Heart left ventricle (tissue), 16 donors: Measurements from ENCODE around the gene PIP5K1B. TPM values are rescaled to one million over a fixed set of nuclear protein-coding genes. Genes with fewer than 3 reads are reported as not detected.

Source experiments
- ATAC-seq, 4 donors: fragments of 200-7000 bp; cut with Tn5 transposase; one replicate each; pipeline ENCODE4 v1.9.1; 2020 to 2022; ENCODE audit warnings: moderate library complexity in 4 of 4, mild to moderate bottlenecking in 3 of 4, moderate number of reproducible peaks in 1 of 4
- DNase-seq, 5 donors: peaks; one replicate each; pipeline ENCODE4 v3.0.0-alpha.2; 2020
- H3K27ac ChIP-seq, 12 donors: fragments of 200-600 bp; sonication (generic) in 4 of 12; one replicate each; pipeline versions ENCODE4 v1.5.0 to v1.8.0; 2016 to 2022; ENCODE audit warnings: mild to moderate bottlenecking in 2 of 12
- H3K27me3 ChIP-seq, 9 donors: fragments of 200-600 bp; sonication (generic) in 2 of 9; one replicate each; pipeline versions ENCODE4 v1.5.1 to v1.8.0; 2016 to 2022; ENCODE audit warnings: mild to moderate bottlenecking in 3 of 9
- H3K36me3 ChIP-seq, 9 donors: fragments of 200-600 bp; sonication (generic) in 2 of 9; one replicate each; pipeline versions ENCODE4 v1.5.0 to v1.8.0; 2018 to 2022; ENCODE audit warnings: mild to moderate bottlenecking in 2 of 9
- H3K4me1 ChIP-seq, 12 donors: fragments of 200-600 bp; sonication (generic) in 4 of 12; one replicate each; pipeline versions ENCODE4 v1.5.0 to v1.8.0; 2016 to 2022; ENCODE audit warnings: mild to moderate bottlenecking in 3 of 12
- H3K4me3 ChIP-seq, 12 donors: fragments of 200-600 bp; sonication (generic) in 4 of 12; one replicate each; pipeline versions ENCODE4 v1.5.0 to v1.8.0; 2017 to 2022; ENCODE audit warnings: mild to moderate bottlenecking in 9 of 12, moderate library complexity in 4 of 12
- H3K9me3 ChIP-seq, 12 donors: fragments of 200-600 bp; sonication (generic) in 4 of 12; one replicate each; pipeline versions ENCODE4 v1.5.0 to v1.8.0; 2016 to 2022; ENCODE audit warnings: mild to moderate bottlenecking in 1 of 12
- POLR2A ChIP-seq, 2 donors: fragments of 450-650 bp; IDR thresholded peaks; one replicate each; pipeline ENCODE4 v1.6.1; 2017; ENCODE audit warnings: antibody characterized with exemption in 2 of 2, mild to moderate bottlenecking in 2 of 2, moderate library complexity in 2 of 2
- WGBS, 4 donors: extraction: QIAGEN DNeasy Blood & Tissue Kit in 2 of 4; methylation state at CpG; one replicate each; pipeline versions ENCODE4 v1.1.5 to v1.1.7; 2013 to 2018; 5-methylcytosine and 5-hydroxymethylcytosine counted together
- intact Hi-C, 10 donors: fragments of 100-400 bp; cut with DNase I; formaldehyde crosslinking; loops; one replicate each; pipeline versions ENCODE4 v1.11.1 to v1.14.2; 2022
- polyA plus RNA-seq, 2 donors: library from polyadenylated mRNA; stranded (reverse); fragments of 200-250 nt; gene quantifications; one replicate each; pipeline ENCODE4 v1.2.3, GENCODE V29; 2013
- total RNA-seq, 9 donors: library from RNA; depleted of rRNA in 2 of 9; stranded (reverse); fragments of >200 nt in 2 of 9; fragmentation: NEBNext Ultra II Directional in 3 of 9; extraction: Animal tissue kit (Norgen Biotek cat#: 25700) in 3 of 9; gene quantifications; one replicate each; pipeline versions ENCODE4 v1.1.0 to v1.2.4, GENCODE V29; 2016 to 2023
- TF ChIP-seq, protein P1 (sequence below), 12 donors: fragments of 200-600 bp; sonication (generic) in 4 of 12; IDR thresholded peaks; one replicate each; pipeline versions ENCODE4 v1.5.0 to v1.8.0; 2018 to 2022; ENCODE audit warnings: antibody characterized with exemption in 12 of 12, mild to moderate bottlenecking in 5 of 12
- donor health status: ischemic (EF 13 %, LVEDD 7.1; RV severe dilation, severe dysfunction).
- donor health status: healthy with polysubstance abuse.
- donor health status: DM: no; HTN: yes; CAD: no.
- donor health status: DM: no; HTN: no; CAD: no.
- donor health status: ischemic (EF 25% LVEDD 6.9; RV normal size, moderate dysfunction).
- donor health status: ischemic (EF 25% LVEDD 5.7; RV mildly dilated, moderate dysfunction).
- donor health status: healthy.
- donor health status: DM: yes; HTN: yes; CAD: no.
- donor health status: ischemic (EF 35%, LVEDD 5.7; RV mildly dilated, moderate dysfunction).
- donor health status: nonischemic (EF 11% LVEDD 7.7; RV severe dilation, severe dysfunction).
- donor health status: DM: yes; HTN: yes; CAD: no.
- donor health status: PGD.
- donor health status: ischemic (EF 29% LVEDD 5.4; RV normal size, mild dysfunction).
- donor health status: nonischemic (EF 23%, LVEDD 6.1; RV moderate dilation, normal function).

PIP5K1B gene
- total and polyA plus RNA-seq, 11 donors, result 8.6 to 68.0 (median 47.5) TPM

DNA sequence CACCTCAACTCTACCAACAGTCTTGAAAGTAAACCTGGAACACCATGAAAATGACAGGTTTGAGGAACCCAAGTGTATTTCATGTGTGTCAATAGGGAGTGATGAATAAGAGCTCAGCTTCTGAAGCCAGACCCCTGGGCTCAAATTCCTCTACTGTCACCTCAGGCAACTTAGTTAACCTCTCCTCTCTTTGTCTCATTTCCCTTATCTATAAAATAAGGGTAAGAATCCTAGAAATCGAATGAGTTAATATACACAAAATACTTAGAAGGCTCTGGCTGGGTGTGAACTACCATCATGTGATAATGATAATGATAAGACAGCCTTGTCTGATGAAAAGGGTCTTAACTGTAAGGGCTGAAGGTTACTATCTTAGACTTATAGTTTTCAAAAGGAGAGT lies 66.3 kb downstream of the PIP5K1B start:
- TF ChIP-seq, protein P1, sequence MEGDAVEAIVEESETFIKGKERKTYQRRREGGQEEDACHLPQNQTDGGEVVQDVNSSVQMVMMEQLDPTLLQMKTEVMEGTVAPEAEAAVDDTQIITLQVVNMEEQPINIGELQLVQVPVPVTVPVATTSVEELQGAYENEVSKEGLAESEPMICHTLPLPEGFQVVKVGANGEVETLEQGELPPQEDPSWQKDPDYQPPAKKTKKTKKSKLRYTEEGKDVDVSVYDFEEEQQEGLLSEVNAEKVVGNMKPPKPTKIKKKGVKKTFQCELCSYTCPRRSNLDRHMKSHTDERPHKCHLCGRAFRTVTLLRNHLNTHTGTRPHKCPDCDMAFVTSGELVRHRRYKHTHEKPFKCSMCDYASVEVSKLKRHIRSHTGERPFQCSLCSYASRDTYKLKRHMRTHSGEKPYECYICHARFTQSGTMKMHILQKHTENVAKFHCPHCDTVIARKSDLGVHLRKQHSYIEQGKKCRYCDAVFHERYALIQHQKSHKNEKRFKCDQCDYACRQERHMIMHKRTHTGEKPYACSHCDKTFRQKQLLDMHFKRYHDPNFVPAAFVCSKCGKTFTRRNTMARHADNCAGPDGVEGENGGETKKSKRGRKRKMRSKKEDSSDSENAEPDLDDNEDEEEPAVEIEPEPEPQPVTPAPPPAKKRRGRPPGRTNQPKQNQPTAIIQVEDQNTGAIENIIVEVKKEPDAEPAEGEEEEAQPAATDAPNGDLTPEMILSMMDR (IDR thresholded peaks at IDR 0.05), result no peak
- no peak for TF ChIP-seq POLR2A (IDR thresholded peaks at IDR 0.05)
- no peak overlapping the region for H3K4me3 ChIP-seq
- DNase-seq (no peak), ATAC-seq (no peak)
- peaks cover 0 to 33% (median 8%) of the 10 kb centered on the region in 12 donors for H3K4me1 ChIP-seq
- intact Hi-C loops, result loop anchor here in 1 of 10 donors (10.0 kb wide), 1 partner anchor 233 kb away; no protein-coding TSS in a partner anchor
- no peaks in the 10 kb centered on the region for H3K9me3 ChIP-seq
- no peaks in the 10 kb centered on the region for H3K27me3 ChIP-seq
- 29 to 48% (median 44%) methylated on average over 1 of the region's 1 CpG for WGBS, 4 donors
- no peaks in the 10 kb centered on the region for H3K36me3 ChIP-seq
- no peak overlapping the region for H3K27ac ChIP-seq

DNA sequence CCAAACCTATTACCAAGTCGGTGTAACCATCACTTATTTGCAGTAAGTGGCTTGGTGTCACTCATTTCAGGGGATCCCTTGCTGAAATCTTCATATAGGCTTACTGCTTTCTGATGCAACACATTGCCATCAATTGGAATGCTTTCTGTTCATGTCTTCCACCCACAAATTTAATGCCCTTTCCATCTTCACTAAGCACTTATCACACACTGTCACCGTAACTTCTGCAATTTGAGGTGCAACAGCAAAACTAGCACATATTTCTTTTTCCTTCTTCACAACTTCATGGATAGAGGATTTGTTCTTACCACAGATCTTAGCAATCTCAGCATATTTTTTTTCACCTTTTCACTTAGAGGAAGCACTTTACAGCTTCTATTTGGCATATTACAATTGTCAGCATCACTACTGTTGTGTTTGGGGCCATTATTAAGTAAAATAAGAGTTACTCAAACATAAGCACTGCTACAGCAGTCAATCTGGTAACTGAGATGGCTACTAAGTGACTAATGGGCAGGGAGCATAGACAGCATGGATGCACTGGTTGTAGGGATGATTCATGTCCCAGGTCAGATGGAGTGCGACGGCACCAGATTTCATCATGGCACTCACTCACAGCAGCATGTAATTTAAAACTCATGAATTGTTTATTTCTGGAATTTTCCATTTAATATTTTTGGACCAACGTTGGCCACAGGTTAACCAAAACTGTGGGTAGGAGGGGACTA lies 70.1 kb downstream of the PIP5K1B start:
- peaks cover 0 to 51% (median 20%) of the 10 kb centered on the region in 12 donors for H3K4me1 ChIP-seq
- H3K36me3 ChIP-seq, result no peaks in the 10 kb centered on the region
- ATAC-seq, result no peak
- H3K4me3 ChIP-seq, result no peak overlapping the region
- H3K9me3 ChIP-seq, result no peaks in the 10 kb centered on the region
- H3K27me3 ChIP-seq, result no peaks in the 10 kb centered on the region
- peak overlapping the region in 10 of 12 donors; percentile 36 to 91 (median 58) for H3K27ac ChIP-seq
- intact Hi-C loops, result loop anchor here in 3 of 10 donors (5.0 to 10.0 kb wide), 3 partner anchors 68 to 230 kb away; partner anchors contain the start of gene PIP5K1B (in 1 of the 3)
- WGBS, 4 donors, result 65 to 67% (median 66%) methylated on average over 5 of the region's 5 CpGs
- TF ChIP-seq POLR2A (IDR thresholded peaks at IDR 0.05), result no peak
- TF ChIP-seq, protein P1 (IDR thresholded peaks at IDR 0.05), result no peak
- DNase-seq, result no peak

DNA sequence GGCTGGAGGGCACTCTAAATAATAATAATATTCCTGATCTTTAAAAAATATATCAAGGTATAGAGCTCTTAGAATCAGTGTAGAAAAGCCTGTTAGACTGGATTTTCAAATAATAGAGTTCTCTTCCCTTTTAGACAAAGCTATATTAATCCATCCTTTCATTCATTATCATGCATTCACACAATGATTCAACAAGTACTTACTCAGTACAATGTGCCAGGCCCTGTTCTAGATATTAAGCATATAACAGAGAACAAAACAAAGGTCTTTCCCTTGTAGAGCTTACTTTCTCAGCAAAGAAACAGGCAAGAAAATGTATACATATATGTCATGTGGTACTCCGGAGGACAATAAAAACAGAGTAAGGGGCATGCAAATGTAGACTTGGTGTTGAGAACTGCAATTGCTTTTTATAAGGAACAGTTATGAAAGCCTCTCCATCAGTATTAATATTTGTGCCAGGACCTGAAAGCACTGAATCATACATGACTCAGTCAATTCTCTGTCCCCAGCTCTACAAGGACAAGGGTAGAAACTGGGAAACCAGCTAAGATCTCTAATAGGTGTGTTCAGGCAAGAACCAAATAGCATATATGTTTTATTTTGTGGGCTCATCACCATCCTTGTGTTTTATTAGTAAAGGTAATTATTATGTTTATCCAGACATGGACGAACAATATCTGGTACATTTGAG lies 72.2 kb downstream of the PIP5K1B start:
- Histone ChIP-seq H3K4me3 (no peak overlapping the region), H3K9me3 (no peaks in the 10 kb centered on the region), H3K27me3 (no peaks in the 10 kb centered on the region), H3K4me1 (peaks cover 0 to 61% (median 36%) of the 10 kb centered on the region in 12 donors), H3K27ac (peak overlapping the region in 11 of 12 donors; percentile 7 to 91 (median 58)), H3K36me3 (peaks cover 0 to 3% (median 0%) of the 10 kb centered on the region in 9 donors)
- ATAC-seq (no peak), DNase-seq (no peak)
- intact Hi-C loops, result loop anchor here in 3 of 10 donors (5.0 to 10.0 kb wide), 3 partner anchors 70 to 228 kb away; partner anchors contain the start of gene PIP5K1B (in 1 of the 3)
- TF ChIP-seq, protein P1 (IDR thresholded peaks at IDR 0.05), result no peak
- TF ChIP-seq POLR2A (IDR thresholded peaks at IDR 0.05), result no peak
- 73 to 80% (median 74%) methylated on average over 2 of the region's 2 CpGs for WGBS, 4 donors

DNA sequence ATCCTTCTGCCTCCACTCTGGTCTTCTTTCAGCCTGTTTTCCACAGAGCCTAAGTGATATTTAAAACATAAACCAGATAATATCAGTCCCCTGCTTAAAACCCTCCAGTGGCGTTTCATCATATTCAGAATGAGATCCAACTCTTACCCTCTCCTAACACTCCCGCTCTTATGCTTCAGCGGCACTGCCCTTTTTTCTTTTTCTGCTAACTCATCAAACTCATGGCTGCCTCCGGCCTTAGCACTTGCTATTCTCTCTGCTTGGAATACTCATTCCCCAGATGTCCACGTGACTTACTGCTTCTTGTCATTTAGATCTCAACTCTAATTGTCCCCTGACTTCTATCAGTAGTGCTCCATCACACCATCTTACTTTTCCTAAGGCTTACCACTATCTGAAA lies 73.6 kb downstream of the PIP5K1B start:
- peaks cover 8 to 75% (median 51%) of the 10 kb centered on the region in 12 donors for H3K4me1 ChIP-seq
- intact Hi-C loops, result loop anchor here in 4 of 10 donors (2.0 to 10.0 kb wide), 4 partner anchors 20 to 226 kb away; partner anchors contain the start of gene PIP5K1B (in 1 of the 4)
- H3K9me3 ChIP-seq, result no peaks in the 10 kb centered on the region
- 80 to 86% (median 83%) methylated on average over 5 of the region's 5 CpGs for WGBS, 4 donors
- TF ChIP-seq, protein P1 (IDR thresholded peaks at IDR 0.05), result no peak
- TF ChIP-seq POLR2A (IDR thresholded peaks at IDR 0.05), result no peak
- ATAC-seq (no peak), DNase-seq (no peak)
- H3K36me3 ChIP-seq, result peaks cover 0 to 10% (median 0%) of the 10 kb centered on the region in 9 donors
- H3K27me3 ChIP-seq, result no peaks in the 10 kb centered on the region
- H3K4me3 ChIP-seq, result peak overlapping the region in 1 of 12 donors; percentile 83
- peak overlapping the region in 8 of 12 donors; percentile 89 to 97 (median 94) for H3K27ac ChIP-seq
